ENCODE data around the gene DPP6. TPM values are rescaled to one million over a fixed set of nuclear protein-coding genes. Genes with fewer than 3 reads are reported as not detected.

Gene DPP6
- total and polyA plus RNA-seq, 9 of the 15 experiments (the other 6 are each of a cell fraction or from before 2014, with no cell fraction given), result not detected

GRCh38 chr7:154638286-154638685 is 586.1 kb downstream of the DPP6 start (continued):
- TF ChIP-seq ZNF263 (CRISPR knock-in tag; IDR thresholded peaks at IDR 0.05; ENCODE audit: borderline replicate concordance) (no peak), ELF2 (CRISPR knock-in tag; IDR thresholded peaks at IDR 0.05) (no peak), MBD1 (CRISPR knock-in tag; IDR thresholded peaks at IDR 0.05) (no peak), ZBTB34 (CRISPR knock-in tag; IDR thresholded peaks at IDR 0.05) (no peak)

GRCh38 chr7:154640266-154640865 is 588.2 kb downstream of the DPP6 start:
- 9% methylated on average over 10 of the region's 10 CpGs for WGBS (ENCODE audit: insufficient coverage, low coverage, missing lambda C conversion rate)
- Histone ChIP-seq H3K9ac (ENCODE audit: insufficient read depth in 1 of 2, low read depth in 2 of 2, low read length in 2 of 2) (no peak overlapping the region), H4K20me1 (replicated peaks; ENCODE audit: control insufficient read depth, insufficient read depth, low read length) (no peaks in the 10 kb centered on the region), H3K4me3 (no peak overlapping the region), H3K4me2 (ENCODE audit: insufficient read depth, low read length) (no peak overlapping the region), H3K4me1 (replicated peaks in 1 of 2; ENCODE audit: control insufficient read depth in 2 of 2, insufficient read depth in 2 of 2, low read length in 2 of 2) (no peaks in the 10 kb centered on the region), H3K9me3 (replicated peaks; ENCODE audit: control insufficient read depth, insufficient read depth, low read depth, low read length) (no peaks in the 10 kb centered on the region), H2AFZ (ENCODE audit: low read depth, low read length) (no peak overlapping the region), H3K9me1 (ENCODE audit: control insufficient read depth, insufficient read depth, low read length) (no peaks in the 10 kb centered on the region), H3K36me3 (ENCODE audit: control insufficient read depth, insufficient read depth, low read length) (no peaks in the 10 kb centered on the region), H3K27me3 (ENCODE audit: control insufficient read depth in 2 of 2, insufficient read depth in 2 of 2, low read length in 2 of 2) (peaks cover 25 to 31% of the 10 kb centered on the region in 2 experiments), H3K27ac (ENCODE audit: extremely low read depth, low read depth, low read length) (no peak overlapping the region), H3K79me2 (ENCODE audit: control insufficient read depth, insufficient read depth, low read length) (no peaks in the 10 kb centered on the region)
- DNase-seq (ENCODE audit: extremely low read depth in 1 of 4, low spot score in 3 of 4) (peak; percentile 74 to 79 (median 76)), FAIRE-seq (peak; percentile 90), ATAC-seq (peak; percentile 99)
- no TSS peak for BruUV-seq (replicated peaks)
- intact Hi-C loops (cut with micrococcal nuclease) (loop anchor here (1.0 kb wide), 3 partner anchors 58 to 149 kb away; no protein-coding TSS in a partner anchor), in situ Hi-C loops (cut with MboI) (loop anchor here (5.0 kb wide), 1 partner anchor 102 kb away; no protein-coding TSS in a partner anchor)
- ChIA-PET CTCF (ENCODE audit: low intra/inter-chr PET ratio) (interaction anchor here (1.4 to 4.7 kb wide), 2 partner anchors 103 to 150 kb away, joined by 3 to 53 read pairs; no protein-coding TSS in a partner anchor), POLR2A (interaction anchor here (0.8 to 2.9 kb wide), 7 partner anchors 10 to 44 kb away, joined by 3 to 15 read pairs (median 5); no protein-coding TSS in a partner anchor)
- TF ChIP-seq JUND (IDR thresholded peaks at IDR 0.05; ENCODE audit: borderline replicate concordance, low read depth, low read length) (0 out of 2 replicates have a peak, but pooled peaks have one; percentile 39), JUND (tag; IDR thresholded peaks at IDR 0.05; ENCODE audit: borderline replicate concordance, low read depth, low read length) (no peak), SREBF2 (CRISPR knock-in tag; IDR thresholded peaks at IDR 0.05) (no peak), REST (IDR thresholded peaks at IDR 0.05; ENCODE audit: borderline replicate concordance) (peak; percentile 94), REST (CRISPR knock-in tag; IDR thresholded peaks at IDR 0.05; ENCODE audit: low read depth) (no peak)
